Endothelial cell of umbilical vein (primary cell): ENCODE data around the gene ACOX3.

Experiments used
- EZH2 ChIP-seq: IDR thresholded peaks from 2 replicates; pipeline ENCODE4 v1.6.1; 2012; ENCODE audit warnings: borderline replicate concordance, low read depth, mild to moderate bottlenecking, moderate library complexity, low read length, inconsistent platforms; ENCODE audit not compliant: severe bottlenecking
- FOS ChIP-seq: IDR thresholded peaks from 2 replicates; pipeline ENCODE4 v1.6.1; 2011; ENCODE audit warnings: mild to moderate bottlenecking, low read length, moderate library complexity, borderline replicate concordance; ENCODE audit not compliant: insufficient read depth
- GATA2 ChIP-seq: IDR thresholded peaks from 2 replicates; pipeline ENCODE4 v1.7.0; 2011; ENCODE audit warnings: low read depth, mild to moderate bottlenecking, moderate library complexity, mixed read lengths, low read length; ENCODE audit not compliant: insufficient read length, insufficient read depth
- MAX ChIP-seq: IDR thresholded peaks from 2 replicates; pipeline ENCODE4 v1.6.1; 2011; ENCODE audit not compliant: insufficient read depth, insufficient read length
- MYC ChIP-seq: IDR thresholded peaks from one replicate; pipeline ENCODE4 v1.6.1; 2011; ENCODE audit warnings: mild to moderate bottlenecking, low read depth, low read length
- POLR2A ChIP-seq: IDR thresholded peaks from 2 replicates; pipeline ENCODE4 v1.6.1; 2012; ENCODE audit warnings: low read depth, mild to moderate bottlenecking, control low read depth, low read length
- POLR2AphosphoS5 ChIP-seq: IDR thresholded peaks from 2 replicates; pipeline ENCODE4 v1.6.1; 2012; ENCODE audit warnings: low read depth, mild to moderate bottlenecking, control low read depth, low read length, moderate library complexity; ENCODE audit not compliant: insufficient read depth
- TF ChIP-seq, protein P1 (sequence below), 2 donors: IDR thresholded peaks; 1 replicate in 1 of 2; 2 replicates in 1 of 2; pipeline ENCODE4 v1.5.1; 2011; ENCODE audit warnings: low read length in 2 of 2, mild to moderate bottlenecking in 2 of 2, moderate library complexity in 2 of 2, control low read depth in 1 of 2, inconsistent platforms in 1 of 2, low read depth in 1 of 2; ENCODE audit not compliant: insufficient read depth in 1 of 2; ENCODE audit errors: extremely low read depth in 1 of 2

- TF ChIP-seq, protein P1, sequence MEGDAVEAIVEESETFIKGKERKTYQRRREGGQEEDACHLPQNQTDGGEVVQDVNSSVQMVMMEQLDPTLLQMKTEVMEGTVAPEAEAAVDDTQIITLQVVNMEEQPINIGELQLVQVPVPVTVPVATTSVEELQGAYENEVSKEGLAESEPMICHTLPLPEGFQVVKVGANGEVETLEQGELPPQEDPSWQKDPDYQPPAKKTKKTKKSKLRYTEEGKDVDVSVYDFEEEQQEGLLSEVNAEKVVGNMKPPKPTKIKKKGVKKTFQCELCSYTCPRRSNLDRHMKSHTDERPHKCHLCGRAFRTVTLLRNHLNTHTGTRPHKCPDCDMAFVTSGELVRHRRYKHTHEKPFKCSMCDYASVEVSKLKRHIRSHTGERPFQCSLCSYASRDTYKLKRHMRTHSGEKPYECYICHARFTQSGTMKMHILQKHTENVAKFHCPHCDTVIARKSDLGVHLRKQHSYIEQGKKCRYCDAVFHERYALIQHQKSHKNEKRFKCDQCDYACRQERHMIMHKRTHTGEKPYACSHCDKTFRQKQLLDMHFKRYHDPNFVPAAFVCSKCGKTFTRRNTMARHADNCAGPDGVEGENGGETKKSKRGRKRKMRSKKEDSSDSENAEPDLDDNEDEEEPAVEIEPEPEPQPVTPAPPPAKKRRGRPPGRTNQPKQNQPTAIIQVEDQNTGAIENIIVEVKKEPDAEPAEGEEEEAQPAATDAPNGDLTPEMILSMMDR (IDR thresholded peaks at IDR 0.05; ENCODE audit: extremely low read depth in 1 of 2, insufficient read depth in 1 of 2, low read depth in 1 of 2, low read length in 2 of 2), result peak; percentile 88 to 97
- TF ChIP-seq MYC (no peak), EZH2 (no peak), POLR2AphosphoS5 (no peak), POLR2A (no peak), MAX (no peak), FOS (no peak), GATA2 (no peak)
These were observed 28.4 kb upstream of the ACOX3 start for GRCh38 chr4:8468746-8469535.
